GM12891 (cell line): ENCODE data around the gene SLC12A5.

Source experiments
- POLR2A ChIP-seq: IDR thresholded peaks from 2 replicates; pipeline ENCODE4 v1.6.1; 2011; ENCODE audit warnings: low read depth, low read length, control low read depth
- POLR2AphosphoS5 ChIP-seq: IDR thresholded peaks from 2 replicates; pipeline ENCODE4 v1.6.1; 2011; ENCODE audit warnings: low read depth, low read length, control low read depth

- TF ChIP-seq POLR2AphosphoS5 (no peak), POLR2A (no peak)
Measured at GRCh38 chr20:46047821-46048220, 18.8 kb downstream of the SLC12A5 start.
